ENCODE data around the gene RTN4R.
"Not testable (repeated sequence)": the region's sequence is repeated elsewhere in the genome, so short reads cannot be mapped to it uniquely, and the experiment has no call there.

RTN4R gene

DNA sequence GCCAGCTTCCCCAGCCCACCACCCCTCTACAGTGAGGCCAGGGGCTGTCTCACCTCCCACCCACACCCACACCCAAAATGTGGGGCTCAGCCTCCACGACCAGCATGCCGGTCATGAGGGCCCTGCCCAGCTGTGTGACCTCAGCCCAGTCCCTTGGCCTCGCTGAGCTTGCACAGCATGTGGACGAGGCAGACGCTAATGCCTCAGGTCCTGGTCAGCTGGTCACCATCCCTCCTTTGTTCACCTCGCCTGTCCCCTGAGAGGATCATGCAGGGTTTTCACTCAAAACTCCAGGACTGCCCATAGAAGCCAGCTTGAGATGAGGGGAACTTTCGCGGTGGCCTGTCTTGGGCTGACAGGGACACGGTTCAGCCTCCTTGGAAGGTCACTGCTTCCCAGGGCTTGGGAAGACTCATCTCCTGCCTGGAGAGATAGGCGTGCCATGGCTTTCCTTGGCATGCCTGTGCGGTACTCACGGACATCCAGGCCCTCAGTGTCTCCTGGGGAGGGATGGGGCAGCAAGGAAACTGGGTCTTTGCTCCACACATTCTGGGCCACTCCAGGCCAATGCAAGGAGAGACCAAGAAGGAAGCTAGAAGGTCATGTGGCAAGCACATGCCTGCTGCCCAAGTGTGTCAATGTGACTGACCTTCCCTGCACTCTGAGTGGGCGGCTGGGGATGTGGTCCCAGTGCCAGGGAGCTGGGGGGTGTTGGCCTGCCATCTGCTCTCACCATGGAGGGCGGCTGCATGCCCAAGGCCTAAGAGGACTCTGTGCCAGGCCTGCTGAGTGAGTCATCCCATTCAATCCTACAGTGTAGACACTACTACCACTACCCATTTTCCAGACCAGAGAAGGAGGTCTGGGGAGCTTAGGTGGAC is 3.2 kb upstream of the RTN4R start:
- DNase-seq (ENCODE audit: low read depth, low spot score) = no peak

DNA sequence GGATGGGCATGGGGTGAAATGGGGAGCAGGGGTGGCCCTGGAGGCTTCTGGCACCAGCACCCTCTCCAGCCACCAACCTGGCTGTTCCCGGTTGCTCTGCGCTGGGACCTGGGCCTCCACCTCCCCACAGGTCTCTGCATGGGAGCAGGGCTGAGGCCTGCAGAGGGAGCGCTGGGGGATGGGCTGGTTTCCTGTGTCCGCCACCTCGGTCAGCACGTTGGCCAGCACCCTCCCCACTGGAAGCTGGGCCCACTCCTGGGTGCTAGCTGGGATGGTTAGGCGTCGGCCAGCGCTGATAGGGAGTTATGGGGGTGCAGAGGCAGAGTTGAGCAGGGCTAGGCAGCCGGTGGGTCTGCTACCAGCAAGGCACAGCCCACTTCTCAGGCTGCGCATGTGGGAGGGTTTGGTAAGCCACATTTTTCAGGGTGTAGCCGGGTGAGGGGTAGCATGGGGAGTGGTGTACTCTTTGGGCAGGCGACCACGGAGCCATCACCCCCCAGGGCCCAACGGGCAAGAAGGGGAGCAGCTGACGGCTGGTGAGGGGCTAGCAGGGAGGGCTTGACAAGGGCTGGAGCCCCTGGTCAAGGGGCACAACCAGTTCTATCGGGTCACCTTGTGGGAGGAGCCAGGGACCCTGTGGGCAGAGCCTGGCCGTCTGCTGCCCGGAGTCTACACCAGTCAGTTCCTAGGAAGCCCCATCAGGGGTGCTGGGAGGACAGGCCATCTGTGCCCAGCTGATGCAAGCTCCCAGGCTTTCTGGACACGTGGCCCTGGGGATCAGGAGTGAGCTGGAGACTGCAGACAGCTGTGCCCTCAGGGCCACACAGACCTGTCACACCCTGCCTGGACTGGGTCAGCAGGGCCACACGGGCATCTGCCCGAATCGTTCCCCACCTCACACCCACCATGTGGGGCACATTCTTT is 2.3 kb upstream of the RTN4R start:
- DNase-seq (ENCODE audit: low read depth, low spot score) = peak; percentile 57

DNA sequence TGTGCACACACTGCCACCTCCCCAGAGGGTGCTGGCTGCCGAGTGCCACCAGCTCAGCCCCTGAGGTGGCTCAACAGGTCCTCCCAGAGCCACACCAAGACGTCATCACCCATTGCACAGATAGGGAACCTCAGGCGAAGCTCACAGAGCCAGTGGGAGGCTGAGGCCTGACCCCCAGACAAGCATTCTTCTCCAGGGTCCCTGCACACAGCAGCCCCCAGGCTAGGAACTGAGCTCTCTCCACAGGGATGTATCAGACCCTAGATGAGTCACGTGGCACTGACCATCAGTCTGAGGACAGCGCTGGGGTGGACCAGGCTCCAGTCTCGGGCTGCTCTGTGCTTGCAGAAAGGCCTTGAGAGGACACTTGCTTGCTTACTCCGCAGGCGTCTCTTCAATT is 1.6 kb upstream of the RTN4R start:
- not testable (repeated sequence) for DNase-seq (ENCODE audit: low read depth, low spot score)

DNA sequence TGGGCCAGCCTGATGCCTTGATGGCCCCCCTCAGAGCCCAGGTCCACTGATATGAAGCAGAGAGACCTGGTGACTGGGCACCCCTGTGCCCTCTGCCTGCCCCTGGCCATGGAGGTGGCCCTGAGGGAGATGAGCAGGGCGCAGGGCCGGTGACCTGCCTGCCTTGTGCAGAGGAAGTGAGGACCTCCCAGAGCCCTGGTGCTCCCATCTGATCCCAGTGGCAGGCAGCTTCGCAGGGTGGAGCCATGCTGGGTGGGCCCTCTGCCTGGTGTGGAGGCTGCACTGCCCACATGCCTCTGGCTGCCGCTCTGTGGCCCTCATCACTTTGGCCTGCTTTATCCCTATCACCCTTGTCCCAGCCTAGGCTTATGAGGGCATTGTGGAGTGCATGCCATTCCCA is 1.1 kb upstream of the RTN4R start:
- DNase-seq (ENCODE audit: low read depth, low spot score) = not testable (repeated sequence)

DNA sequence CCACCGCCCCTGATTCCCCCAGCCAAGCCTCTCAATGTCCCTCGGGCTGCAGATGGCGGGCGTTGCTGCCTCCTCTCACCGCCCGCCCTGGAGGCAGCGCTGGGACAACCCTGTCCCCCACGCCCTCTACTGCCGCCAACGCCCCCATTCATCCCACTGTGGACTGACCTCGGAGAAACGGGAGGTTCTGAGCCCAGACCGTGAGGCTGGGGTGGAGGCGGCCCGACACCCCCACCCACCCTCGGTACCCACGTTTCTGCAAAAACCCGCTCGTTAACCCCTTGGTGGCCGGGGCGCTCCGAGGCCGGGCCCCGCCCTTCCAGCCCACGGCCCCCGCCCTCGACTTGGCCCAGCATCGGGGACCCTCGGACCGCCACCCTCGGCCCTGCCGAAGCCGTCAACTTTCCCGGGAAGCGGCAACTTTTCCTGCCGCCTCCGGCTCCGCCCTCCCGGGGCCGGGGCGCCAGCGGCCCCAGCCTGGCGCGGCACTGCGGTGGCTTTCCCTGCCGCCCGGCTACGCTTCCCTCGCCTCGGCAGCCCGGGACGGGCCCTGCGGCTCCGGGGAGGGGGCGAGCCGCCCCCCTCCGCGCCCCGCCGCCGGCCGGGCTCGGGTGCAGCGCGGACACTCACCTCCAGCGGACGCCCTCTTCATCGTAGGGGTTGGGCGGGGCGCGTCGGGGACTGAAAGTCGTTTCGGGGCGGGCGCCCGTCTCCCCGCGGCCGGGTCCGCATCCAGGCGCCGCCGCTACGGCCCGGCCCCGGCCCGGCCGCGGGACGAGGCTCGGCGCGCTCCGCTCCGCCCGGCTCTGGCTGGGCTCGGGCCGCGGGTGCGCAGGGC is 458 bp downstream of the RTN4R start:
- no peak for DNase-seq (ENCODE audit: low read depth, low spot score)

DNA sequence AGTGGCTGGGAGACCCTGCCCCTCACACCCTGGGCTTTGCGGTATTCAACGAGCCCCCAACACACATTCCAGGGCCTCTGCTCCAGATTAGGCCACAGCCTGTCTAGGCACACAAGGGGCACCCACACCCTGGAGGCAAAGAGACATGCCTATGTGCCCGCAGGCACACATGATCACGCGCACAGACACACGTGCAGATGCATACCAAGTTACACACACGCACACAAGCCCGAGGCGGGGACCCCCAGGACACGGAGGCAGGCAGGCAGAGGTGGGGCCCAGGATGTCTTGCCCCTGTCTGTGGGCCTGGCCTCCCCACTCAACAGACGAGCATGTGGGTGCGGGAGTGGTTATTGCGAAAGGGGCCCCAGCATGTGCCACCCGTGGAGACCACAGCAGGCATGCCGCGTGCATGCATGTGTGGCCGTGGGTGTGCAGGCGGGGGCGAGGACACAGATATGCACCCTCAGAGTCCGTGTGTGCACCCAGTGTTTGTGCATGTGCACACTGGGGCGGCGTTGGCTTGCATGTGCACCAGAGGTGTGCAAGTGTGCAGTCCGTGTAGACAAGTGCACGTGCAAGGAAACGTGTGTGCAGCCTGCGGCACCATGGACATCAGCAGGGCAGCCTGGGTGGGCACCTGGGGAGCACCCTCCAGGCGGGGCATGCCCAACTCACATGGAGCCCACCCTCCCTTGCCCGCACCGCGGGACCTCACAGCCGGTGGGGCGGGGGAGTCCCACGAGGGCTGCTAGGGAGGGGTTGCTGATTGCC is 1.3 kb downstream of the RTN4R start:
- not testable (repeated sequence) for DNase-seq (ENCODE audit: low read depth, low spot score)

DNA sequence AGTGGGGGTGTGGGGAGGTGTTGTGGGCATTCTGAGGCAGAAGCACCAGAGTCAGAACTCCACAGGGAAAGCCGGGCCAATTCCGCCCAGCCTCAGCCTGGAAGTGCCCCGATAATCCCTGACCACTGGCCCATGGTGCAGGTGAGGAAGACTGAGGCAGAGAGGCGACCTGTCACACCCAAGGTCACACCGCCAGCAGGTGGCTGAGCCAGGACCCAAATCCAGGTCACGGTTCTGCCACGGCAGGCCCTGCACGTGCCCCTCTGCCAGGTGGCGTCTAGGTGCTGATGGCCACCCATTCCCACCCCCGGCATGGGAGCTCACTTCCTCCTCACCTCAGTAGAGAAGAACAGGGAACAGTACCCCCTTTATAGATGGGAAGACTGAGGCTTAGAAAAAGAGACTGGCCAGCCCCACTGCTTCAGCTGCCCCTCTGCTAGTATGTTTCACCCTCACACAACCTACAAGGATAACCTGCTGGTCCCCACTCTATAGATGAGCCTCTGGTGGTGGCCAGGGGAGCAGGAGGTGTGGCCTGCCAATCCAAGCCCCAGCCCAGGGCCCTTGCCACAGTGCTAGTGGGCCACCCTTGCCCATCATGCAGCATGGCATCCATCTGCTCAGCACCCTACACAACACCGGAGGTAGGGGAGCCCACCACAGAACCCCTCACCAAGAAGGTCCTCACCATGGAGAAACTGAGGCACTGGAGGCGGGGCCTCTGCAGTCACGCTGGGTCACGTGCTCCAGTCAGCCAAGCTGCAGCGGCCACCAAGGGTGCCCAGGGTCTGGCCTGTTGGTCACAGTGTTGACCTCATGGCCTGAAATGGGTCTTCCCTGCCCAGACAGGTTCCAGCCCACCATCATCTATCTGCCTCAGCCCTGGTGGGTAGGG is 2.1 kb downstream of the RTN4R start:
- not testable (repeated sequence) for DNase-seq (ENCODE audit: low read depth, low spot score)

DNA sequence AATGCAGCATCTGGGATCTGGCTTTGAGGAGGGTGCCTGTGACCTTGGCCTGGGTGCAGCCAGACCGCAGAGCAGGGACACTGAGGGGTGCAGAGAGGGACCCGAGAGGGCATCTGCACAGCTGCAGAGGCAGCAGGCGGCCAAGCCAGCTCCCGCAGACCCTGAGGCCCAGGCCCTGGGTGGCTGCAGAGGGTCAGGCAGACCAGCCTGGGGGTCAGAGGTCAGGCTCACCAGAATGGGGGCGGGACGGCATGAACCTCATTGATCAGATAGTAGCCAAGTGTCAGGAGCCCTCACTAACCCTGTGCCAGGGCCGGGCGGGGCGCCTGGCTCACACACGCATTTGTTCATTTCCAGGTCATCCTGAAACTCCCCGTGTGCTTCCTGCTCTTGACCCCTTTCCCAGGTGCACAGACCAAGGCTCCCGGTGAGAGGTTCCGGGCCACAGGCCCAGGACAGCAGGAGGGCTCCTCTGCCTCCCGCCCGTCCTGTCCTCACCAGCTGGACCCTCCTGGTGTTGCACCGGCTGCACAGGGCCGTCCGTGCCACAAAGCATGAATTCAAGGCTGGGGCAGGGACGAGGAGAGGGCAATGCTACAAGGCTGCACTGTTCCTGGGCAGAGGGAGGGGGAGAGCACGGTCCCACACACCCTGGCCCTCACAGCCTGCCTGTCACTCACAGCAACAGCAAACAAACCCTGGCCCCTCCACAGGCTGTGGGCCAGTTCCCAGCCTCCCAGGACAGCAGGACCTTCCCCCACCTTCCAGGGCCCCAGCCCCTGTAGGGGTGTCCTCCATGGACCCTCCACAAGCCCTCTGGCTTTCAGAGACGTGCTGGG is 3.3 kb downstream of the RTN4R start:
- no peak for DNase-seq (ENCODE audit: low read depth, low spot score)

DNA sequence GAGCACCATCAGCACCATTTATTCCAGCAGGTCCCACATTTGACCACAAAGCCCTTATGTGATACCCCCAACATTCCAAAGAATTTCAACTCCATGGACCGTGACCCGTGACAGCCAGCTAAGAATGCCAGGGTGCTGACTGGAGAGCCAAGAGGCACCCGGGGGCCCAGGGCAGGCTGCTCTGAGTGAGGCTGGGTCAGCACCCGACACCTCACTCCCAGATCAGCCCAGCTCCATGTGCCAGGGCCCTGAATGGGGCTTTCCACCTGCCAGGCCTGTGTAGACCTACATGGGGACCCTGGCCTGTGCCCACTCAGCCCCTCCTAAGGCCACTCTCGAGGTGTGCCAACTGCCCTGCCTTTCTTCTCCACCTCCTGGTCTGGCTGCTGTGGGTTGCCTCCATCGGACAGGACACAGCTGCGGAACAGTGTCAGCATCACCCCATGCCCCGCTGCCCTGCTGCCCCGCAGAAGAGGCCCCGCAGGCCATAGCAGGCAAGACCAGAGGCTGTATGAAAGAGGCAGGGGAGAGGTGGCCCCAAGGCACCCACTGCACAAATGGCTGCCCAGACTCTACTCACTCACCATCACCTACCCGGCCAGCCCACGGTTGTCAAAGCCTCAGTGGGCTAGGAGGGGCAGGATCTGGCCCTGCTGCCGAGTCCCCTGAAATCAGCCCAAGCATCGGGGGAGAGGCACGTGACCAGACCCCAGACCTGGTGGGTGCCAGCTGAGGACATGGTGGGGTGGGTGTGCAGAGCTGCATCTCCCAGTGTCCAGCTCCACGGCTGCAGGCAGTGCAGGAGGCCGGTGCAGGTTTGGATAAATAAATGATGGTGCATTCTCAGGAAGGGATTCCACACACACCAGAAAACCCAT is 4.5 kb downstream of the RTN4R start:
- not testable (repeated sequence) for DNase-seq (ENCODE audit: low read depth, low spot score)

DNA sequence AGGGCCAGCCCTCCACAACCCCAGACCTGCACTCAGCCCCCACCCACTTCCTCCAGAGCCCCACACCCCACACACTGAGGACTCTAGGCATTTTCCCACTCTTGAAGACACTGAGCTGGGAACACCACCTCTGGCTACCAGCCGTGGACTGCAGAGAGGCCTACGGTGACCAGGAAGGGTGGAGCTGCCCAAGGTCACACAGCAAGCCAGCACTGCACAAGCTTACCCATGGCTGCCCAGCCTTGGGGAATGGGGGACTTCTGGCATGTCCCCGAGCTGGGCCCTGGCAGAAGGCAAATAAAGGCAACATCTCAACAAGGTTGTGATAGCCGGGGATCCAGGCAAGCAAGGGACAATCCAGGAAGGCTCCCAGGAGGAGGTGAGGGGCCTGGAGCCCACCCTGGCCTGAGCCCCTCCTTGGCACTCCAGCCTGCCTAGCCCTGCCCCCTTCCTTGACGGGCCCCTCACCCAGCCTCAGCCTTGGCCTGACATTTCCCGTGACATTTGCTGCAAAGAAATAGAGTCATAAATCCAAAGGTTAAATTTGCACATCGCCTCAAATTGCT is 5.5 kb downstream of the RTN4R start:
- DNase-seq (ENCODE audit: low read depth, low spot score) = no peak

DNA sequence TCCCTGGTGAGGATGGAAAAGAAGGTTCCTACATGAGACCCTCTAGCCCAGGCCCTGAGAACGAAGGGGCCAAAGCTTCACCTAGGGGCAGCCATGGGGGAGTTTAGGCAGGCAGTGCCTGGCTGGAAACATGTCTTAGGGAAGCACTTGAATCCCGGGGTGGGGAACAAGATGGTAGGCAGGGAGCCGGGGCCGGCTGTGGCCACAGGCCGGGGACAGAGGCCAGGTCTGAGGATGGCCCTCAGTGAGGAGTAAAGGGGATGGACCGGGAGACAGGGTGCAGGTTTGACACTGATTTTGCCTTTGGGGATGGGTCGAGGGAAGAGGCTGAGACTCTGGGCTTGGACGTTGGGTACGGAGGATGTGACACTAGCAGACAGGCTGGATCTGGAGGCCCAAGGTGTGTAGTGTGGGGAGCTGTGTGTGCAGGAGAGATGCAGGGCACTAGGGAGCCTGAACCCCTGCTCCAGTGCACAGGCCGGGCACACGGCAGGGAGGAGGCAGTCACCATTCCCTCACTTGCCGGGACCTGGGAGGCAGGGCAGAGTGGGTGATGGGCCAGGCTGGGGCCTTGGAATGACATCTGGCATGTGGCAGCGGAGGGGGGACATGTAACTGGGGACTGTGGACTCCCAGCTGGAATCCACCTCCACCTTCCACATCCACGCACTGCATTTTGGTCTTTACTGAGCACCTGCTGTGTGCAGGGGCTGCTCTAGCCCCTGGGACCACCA is 6.1 kb downstream of the RTN4R start:
- no peak for DNase-seq (ENCODE audit: low read depth, low spot score)

DNA sequence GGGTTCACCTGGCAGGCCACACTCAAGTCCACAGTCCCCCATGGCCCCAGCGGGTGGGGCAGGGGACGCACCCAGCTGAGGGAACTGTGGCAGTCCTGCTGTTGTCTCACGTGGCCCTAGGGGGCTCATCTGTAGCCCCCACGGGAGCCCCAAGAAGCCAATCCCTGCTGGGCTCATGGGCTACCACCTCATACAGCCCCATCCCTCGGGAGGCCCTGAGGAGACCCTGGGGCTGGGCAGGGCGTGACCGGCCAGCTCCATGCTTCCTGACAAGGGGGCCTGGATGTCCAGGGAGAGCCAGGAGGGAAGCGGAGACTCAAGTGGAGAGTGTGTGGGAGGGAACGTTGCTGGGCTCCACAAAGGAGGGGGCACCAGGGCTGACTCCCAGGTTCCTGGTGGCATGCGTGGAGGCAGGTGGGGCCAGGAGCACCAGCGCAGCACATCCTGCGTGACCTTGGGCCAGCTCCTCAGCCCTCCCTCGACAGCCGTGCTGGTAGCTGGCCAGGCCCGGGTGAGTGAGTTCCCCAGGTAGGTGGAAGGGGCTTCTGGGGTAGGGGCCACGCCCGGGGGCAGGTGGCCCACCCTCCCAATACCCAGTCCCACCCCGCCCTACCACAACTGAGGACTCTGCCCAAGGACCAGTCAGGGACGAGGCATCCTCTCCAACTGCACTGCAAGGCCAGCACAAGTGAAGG is 7.9 kb downstream of the RTN4R start:
- DNase-seq (ENCODE audit: low read depth, low spot score) = no peak

DNA sequence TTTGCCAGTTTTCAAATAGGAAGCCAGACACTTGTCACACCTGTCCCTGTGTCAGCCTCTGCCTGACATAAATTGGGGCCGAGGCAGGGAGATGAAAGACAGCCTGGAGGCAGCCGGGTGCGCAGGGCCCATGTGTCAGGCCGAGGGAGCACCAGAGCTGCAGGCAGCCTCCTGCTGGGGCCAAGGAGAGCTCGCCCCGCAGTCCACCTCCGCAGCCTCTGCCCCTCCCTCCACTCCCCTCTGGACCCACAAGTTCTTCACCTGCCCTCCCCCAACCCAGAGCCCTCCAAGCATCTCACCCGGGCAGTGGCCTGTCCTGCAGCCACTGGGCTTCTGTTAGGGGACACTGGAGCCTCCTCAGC is 8.8 kb downstream of the RTN4R start:
- no peak for DNase-seq (ENCODE audit: low read depth, low spot score)

DNA sequence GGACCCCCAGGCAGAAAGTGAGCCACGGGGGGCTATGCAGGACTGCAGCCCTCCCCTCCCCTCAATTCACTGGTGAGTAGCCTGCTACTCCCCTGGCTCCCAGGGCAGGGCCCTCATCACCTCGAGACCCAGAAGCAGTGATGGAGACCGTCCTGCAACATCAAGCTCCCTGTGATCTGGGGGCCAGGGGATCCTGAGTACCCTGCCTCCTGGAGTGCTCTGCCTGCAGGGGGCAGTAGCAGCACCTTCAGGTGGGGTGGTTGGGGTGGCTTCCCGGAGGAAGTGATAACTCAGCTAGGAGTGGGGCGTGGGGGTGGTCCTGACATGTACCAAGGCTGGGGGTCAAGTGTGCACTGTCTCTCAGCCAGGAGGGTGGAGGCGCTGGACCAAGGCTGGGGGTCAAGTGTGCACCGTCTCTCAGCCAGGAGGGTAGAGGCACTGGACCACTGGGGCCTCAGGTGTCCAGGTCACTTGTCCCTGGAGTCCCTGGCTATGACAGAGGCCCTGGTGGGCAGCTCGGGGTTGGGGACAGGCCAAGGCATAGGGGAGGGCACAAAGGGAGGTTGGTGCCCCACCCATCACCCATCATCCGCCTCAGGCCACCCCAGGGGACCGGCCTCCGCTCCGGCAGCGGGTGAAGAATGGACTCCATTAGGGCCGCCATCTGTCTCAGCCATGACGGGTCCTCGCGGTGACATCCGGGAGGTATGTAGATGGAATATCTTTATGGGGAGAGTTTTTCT is 9.4 kb downstream of the RTN4R start:
- DNase-seq (ENCODE audit: low read depth, low spot score) = no peak

DNA sequence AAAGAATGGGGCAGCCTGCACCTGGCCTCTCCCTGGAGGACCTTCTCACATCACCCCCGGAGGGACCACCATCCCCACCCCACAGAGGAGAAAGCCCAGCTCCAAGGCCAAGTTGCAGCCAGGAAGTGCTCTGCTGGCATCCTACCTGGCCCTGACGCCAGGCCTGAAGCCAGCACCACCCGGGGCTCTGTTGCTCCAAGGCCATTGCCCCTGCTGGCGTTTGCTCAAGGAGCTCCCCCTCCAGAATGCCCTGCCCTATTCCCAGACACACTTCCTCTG is 10.2 kb downstream of the RTN4R start:
- no peak for DNase-seq (ENCODE audit: low read depth, low spot score)

All from ELF-1 (cell line).